ENCODE measurements around the gene NDFIP1. TPM values are rescaled to one million over a fixed set of nuclear protein-coding genes. Genes with fewer than 3 reads are reported as not detected.

Gene NDFIP1
- total and polyA plus RNA-seq, 2 experiments from 2014 or later, result 63.8 to 85.0 TPM

DNA sequence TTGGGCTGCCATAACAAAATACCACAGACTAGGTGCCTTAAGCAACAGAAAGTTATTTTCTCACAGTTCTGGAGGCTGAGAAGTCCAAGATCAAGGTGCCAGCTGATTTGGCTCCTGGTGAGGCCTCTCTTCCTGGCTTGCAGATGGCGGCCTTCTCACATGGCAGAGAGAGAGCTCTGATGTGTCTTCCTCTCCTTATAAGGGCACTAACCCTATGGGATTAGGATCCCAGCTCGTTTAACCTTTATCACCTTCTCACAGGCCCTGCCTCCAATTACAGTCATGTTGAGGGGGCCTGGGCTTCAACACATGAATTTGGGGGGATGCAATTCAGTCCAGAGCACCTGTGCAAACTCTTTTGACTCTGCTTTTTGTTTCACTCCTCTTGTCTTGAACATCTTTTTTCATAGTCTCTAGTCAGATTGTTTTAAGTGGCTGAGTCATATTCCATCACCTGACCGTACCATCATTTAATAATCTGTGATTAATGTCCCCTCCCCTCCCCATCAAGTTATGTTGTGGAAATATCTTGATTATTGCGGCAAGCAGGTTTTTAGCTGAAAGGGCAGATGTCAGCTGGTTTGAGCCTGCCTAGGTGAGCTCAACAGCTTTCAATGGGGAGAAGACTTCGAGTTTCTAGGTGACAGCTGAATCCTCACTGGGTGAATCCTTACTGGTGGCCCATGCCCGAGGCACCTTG lies 61.8 kb downstream of the NDFIP1 start:
- no peaks in the 10 kb centered on the region for H3K36me3 ChIP-seq (replicated peaks; ENCODE audit: insufficient read depth, low read depth)
- no peak overlapping the region for H3K27ac ChIP-seq
- H3K4me2 ChIP-seq, result no peak overlapping the region
- TF ChIP-seq, protein P1, sequence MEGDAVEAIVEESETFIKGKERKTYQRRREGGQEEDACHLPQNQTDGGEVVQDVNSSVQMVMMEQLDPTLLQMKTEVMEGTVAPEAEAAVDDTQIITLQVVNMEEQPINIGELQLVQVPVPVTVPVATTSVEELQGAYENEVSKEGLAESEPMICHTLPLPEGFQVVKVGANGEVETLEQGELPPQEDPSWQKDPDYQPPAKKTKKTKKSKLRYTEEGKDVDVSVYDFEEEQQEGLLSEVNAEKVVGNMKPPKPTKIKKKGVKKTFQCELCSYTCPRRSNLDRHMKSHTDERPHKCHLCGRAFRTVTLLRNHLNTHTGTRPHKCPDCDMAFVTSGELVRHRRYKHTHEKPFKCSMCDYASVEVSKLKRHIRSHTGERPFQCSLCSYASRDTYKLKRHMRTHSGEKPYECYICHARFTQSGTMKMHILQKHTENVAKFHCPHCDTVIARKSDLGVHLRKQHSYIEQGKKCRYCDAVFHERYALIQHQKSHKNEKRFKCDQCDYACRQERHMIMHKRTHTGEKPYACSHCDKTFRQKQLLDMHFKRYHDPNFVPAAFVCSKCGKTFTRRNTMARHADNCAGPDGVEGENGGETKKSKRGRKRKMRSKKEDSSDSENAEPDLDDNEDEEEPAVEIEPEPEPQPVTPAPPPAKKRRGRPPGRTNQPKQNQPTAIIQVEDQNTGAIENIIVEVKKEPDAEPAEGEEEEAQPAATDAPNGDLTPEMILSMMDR (IDR thresholded peaks at IDR 0.05; ENCODE audit: poor library complexity), result no peak
- TF ChIP-seq EZH2phosphoT487 (IDR thresholded peaks at IDR 0.05; ENCODE audit: low read depth, severe bottlenecking, unreplicated experiment) (no peak), EZH2 (IDR thresholded peaks at IDR 0.05; ENCODE audit: borderline replicate concordance) (no peak)
- 82% methylated on average over 6 of the region's 6 CpGs for WGBS (ENCODE audit: low lambda C conversion rate, missing lambda C conversion rate)
- no peaks in the 10 kb centered on the region for H4K20me1 ChIP-seq (ENCODE audit: insufficient read depth, poor library complexity, severe bottlenecking)
- H3K4me1 ChIP-seq (ENCODE audit: insufficient read depth), result peaks cover 18% of the 10 kb centered on the region
- DNase-seq (ENCODE audit: low spot score), result no peak
- no peaks in the 10 kb centered on the region for H3K9me3 ChIP-seq (ENCODE audit: low read depth)
- H3K79me2 ChIP-seq, result no peaks in the 10 kb centered on the region
- no peak overlapping the region for H3K4me3 ChIP-seq
- no peaks in the 10 kb centered on the region for H3K27me3 ChIP-seq
- no peak overlapping the region for H2AFZ ChIP-seq
- H3K9me2 ChIP-seq (replicated peaks; ENCODE audit: insufficient read depth), result no peaks in the 10 kb centered on the region

DNA sequence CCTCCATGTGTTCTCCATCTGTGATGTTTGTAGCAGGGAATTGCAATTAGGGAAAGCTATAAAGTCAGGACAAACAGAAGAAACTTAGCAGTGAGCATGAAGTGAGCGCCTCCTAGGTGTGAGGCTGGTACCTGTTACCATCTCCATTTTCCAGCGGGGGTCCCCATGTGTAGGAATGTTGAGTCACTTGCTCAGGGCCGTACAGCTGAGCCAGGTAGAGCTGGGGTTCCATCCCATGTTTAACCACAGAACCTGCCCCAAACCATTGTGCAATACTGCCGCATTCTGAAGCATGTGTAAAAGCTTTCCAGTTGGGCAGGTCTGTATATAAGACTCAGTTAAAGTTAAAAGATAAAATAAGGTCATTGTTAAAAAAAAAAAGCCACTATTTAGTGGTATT lies 62.7 kb downstream of the NDFIP1 start:
- peaks cover 20% of the 10 kb centered on the region for H3K4me1 ChIP-seq (ENCODE audit: insufficient read depth)
- no peak for TF ChIP-seq EZH2 (IDR thresholded peaks at IDR 0.05; ENCODE audit: borderline replicate concordance)
- TF ChIP-seq EZH2phosphoT487 (IDR thresholded peaks at IDR 0.05; ENCODE audit: low read depth, severe bottlenecking, unreplicated experiment), result no peak
- TF ChIP-seq, protein P1 (IDR thresholded peaks at IDR 0.05; ENCODE audit: poor library complexity), result no peak
- no peak overlapping the region for H3K27ac ChIP-seq
- no peaks in the 10 kb centered on the region for H3K9me3 ChIP-seq (ENCODE audit: low read depth)
- no peaks in the 10 kb centered on the region for H3K9me2 ChIP-seq (replicated peaks; ENCODE audit: insufficient read depth)
- no peak overlapping the region for H3K4me2 ChIP-seq
- 91% methylated on average over 4 of the region's 4 CpGs for WGBS (ENCODE audit: low lambda C conversion rate, missing lambda C conversion rate)
- no peaks in the 10 kb centered on the region for H4K20me1 ChIP-seq (ENCODE audit: insufficient read depth, poor library complexity, severe bottlenecking)
- DNase-seq (ENCODE audit: low spot score), result no peak
- no peaks in the 10 kb centered on the region for H3K27me3 ChIP-seq
- H3K79me2 ChIP-seq, result no peaks in the 10 kb centered on the region
- H3K4me3 ChIP-seq, result no peak overlapping the region
- no peaks in the 10 kb centered on the region for H3K36me3 ChIP-seq (replicated peaks; ENCODE audit: insufficient read depth, low read depth)
- no peak overlapping the region for H2AFZ ChIP-seq

- H3K27ac ChIP-seq, result no peak overlapping the region
- no peak overlapping the region for H3K4me2 ChIP-seq
- H3K36me3 ChIP-seq (replicated peaks; ENCODE audit: insufficient read depth, low read depth), result no peaks in the 10 kb centered on the region
- H3K4me3 ChIP-seq, result no peak overlapping the region
- H4K20me1 ChIP-seq (ENCODE audit: insufficient read depth, poor library complexity, severe bottlenecking), result no peaks in the 10 kb centered on the region
- DNase-seq (ENCODE audit: low spot score), result no peak
- TF ChIP-seq, protein P1 (IDR thresholded peaks at IDR 0.05; ENCODE audit: poor library complexity), result no peak
- TF ChIP-seq EZH2phosphoT487 (IDR thresholded peaks at IDR 0.05; ENCODE audit: low read depth, severe bottlenecking, unreplicated experiment) (no peak), EZH2 (IDR thresholded peaks at IDR 0.05; ENCODE audit: borderline replicate concordance) (no peak)
- H3K4me1 ChIP-seq (ENCODE audit: insufficient read depth), result peaks cover 6% of the 10 kb centered on the region
- H2AFZ ChIP-seq, result no peak overlapping the region
- no peaks in the 10 kb centered on the region for H3K9me2 ChIP-seq (replicated peaks; ENCODE audit: insufficient read depth)
- 80% methylated on average over 3 of the region's 3 CpGs for WGBS (ENCODE audit: low lambda C conversion rate, missing lambda C conversion rate)
- no peaks in the 10 kb centered on the region for H3K9me3 ChIP-seq (ENCODE audit: low read depth)
- no peaks in the 10 kb centered on the region for H3K27me3 ChIP-seq
- H3K79me2 ChIP-seq, result no peaks in the 10 kb centered on the region
Observed at GRCh38 chr5:142175039-142175438, 66.5 kb downstream of the NDFIP1 start.
